HEK293 (cell line): ENCODE results near the gene NUP153.

Experiments used
- CTCF ChIA-PET: fragments of 350-600 bp; formaldehyde crosslinking; extraction: SDS; loops from one replicate; lab custom pipeline; 2021; ENCODE audit warnings: antibody characterized with exemption; lab: Yijun Ruan, JAX
- POLR2A ChIA-PET: fragments of 300-600 bp; formaldehyde crosslinking; extraction: SDS; loops from one replicate; lab custom pipeline; 2020; ENCODE audit warnings: antibody characterized with exemption, inconsistent platforms; lab: Yijun Ruan, JAX
- H3K27ac ChIP-seq: fragments of 200-500 bp; sonication (Bioruptor generic); 2 replicates; pipeline ENCODE4 v1.5.1; 2014; ENCODE audit warnings: low read depth, low read length, control low read depth, inconsistent platforms; ENCODE audit errors: extremely low read depth
- H3K36me3 ChIP-seq, 2 experiments: fragments of 200-500 bp in 1 of 2; sonication (Bioruptor generic) in 1 of 2; 1 replicate in 1 of 2; 2 replicates in 1 of 2; pipeline ENCODE4 v1.5.1; 2014 to 2017; ENCODE audit warnings: inconsistent platforms in 2 of 2, low read length in 2 of 2; ENCODE audit not compliant: control insufficient read depth in 2 of 2, insufficient read depth in 1 of 2
- H3K4me1 ChIP-seq: fragments of 200-500 bp; sonication (Bioruptor generic); 2 replicates; pipeline ENCODE4 v1.5.1; 2014; ENCODE audit warnings: mild to moderate bottlenecking, low read length, inconsistent platforms; ENCODE audit not compliant: control insufficient read depth, insufficient read depth
- H3K4me3 ChIP-seq: 2 replicates; pipeline ENCODE4 v1.5.1; 2011; ENCODE audit warnings: low read depth, mild to moderate bottlenecking, control low read depth, low read length, moderate library complexity
- H3K9me3 ChIP-seq: fragments of 200-500 bp; sonication (Bioruptor generic); 2 replicates; pipeline ENCODE4 v1.5.1; 2014; ENCODE audit warnings: low read depth, low read length, inconsistent platforms; ENCODE audit not compliant: control insufficient read depth, insufficient read depth
- EGR2 ChIP-seq: fragments of 450-650 bp; formaldehyde crosslinking; IDR thresholded peaks from 2 replicates; pipeline ENCODE4 v1.5.1; 2016; ENCODE audit warnings: low read depth, missing biosample characterization, missing genetic modification characterization
- HOXC10 ChIP-seq: sonication (generic); formaldehyde crosslinking; IDR thresholded peaks from 2 replicates; pipeline ENCODE4 v1.8.1; 2023; ENCODE audit warnings: mild to moderate bottlenecking, missing genetic modification reagents
- KLF10 ChIP-seq: fragments of 450-650 bp; IDR thresholded peaks from 2 replicates; pipeline ENCODE4 v1.5.1; 2018; ENCODE audit warnings: missing biosample characterization, mild to moderate bottlenecking, missing genetic modification characterization
- SCRT2 ChIP-seq: fragments of 450-650 bp; formaldehyde crosslinking; IDR thresholded peaks from 2 replicates; pipeline ENCODE4 v1.5.1; 2016; ENCODE audit warnings: missing biosample characterization, missing genetic modification characterization
- SP2 ChIP-seq: fragments of 450-650 bp; formaldehyde crosslinking; IDR thresholded peaks from 2 replicates; pipeline ENCODE4 v1.5.1; 2016; ENCODE audit warnings: missing biosample characterization, missing genetic modification characterization
- ZBTB20 ChIP-seq: fragments of 450-650 bp; formaldehyde crosslinking; IDR thresholded peaks from 2 replicates; pipeline ENCODE4 v1.5.1; 2016; ENCODE audit warnings: missing biosample characterization, missing genetic modification characterization
- ZBTB7A ChIP-seq: fragments of 450-650 bp; formaldehyde crosslinking; IDR thresholded peaks from 2 replicates; pipeline ENCODE4 v1.5.1; 2016; ENCODE audit warnings: low read depth, missing biosample characterization, missing genetic modification characterization
- ZBTB8A ChIP-seq: fragments of 450-650 bp; formaldehyde crosslinking; IDR thresholded peaks from 2 replicates; pipeline ENCODE4 v1.5.1; 2016; ENCODE audit warnings: missing biosample characterization, missing genetic modification characterization
- ZNF112 ChIP-seq: fragments of 450-650 bp; formaldehyde crosslinking; IDR thresholded peaks from 2 replicates; pipeline ENCODE4 v1.5.0; 2017; ENCODE audit warnings: missing biosample characterization, missing genetic modification characterization
- ZNF155 ChIP-seq: fragments of 450-650 bp; formaldehyde crosslinking; IDR thresholded peaks from 2 replicates; pipeline ENCODE4 v1.5.1; 2016; ENCODE audit warnings: missing biosample characterization, missing genetic modification characterization
- ZNF175 ChIP-seq: fragments of 450-650 bp; formaldehyde crosslinking; IDR thresholded peaks from 2 replicates; pipeline ENCODE4 v1.5.1; 2016; ENCODE audit warnings: missing biosample characterization, missing genetic modification characterization
- ZNF2 ChIP-seq: fragments of 450-650 bp; formaldehyde crosslinking; IDR thresholded peaks from 2 replicates; pipeline ENCODE4 v1.5.1; 2016; ENCODE audit warnings: missing biosample characterization, missing genetic modification characterization
- ZNF335 ChIP-seq: fragments of 450-650 bp; formaldehyde crosslinking; conservative IDR thresholded peaks from 2 replicates; pipeline ENCODE4 v1.5.1; 2016; ENCODE audit warnings: missing biosample characterization, missing genetic modification characterization
- ZNF366 ChIP-seq: fragments of 450-650 bp; formaldehyde crosslinking; conservative IDR thresholded peaks from 2 replicates; pipeline ENCODE4 v1.5.1; 2016; ENCODE audit warnings: missing biosample characterization, missing genetic modification characterization
- ZNF394 ChIP-seq: fragments of 450-650 bp; formaldehyde crosslinking; IDR thresholded peaks from 2 replicates; pipeline ENCODE4 v1.5.1; 2016; ENCODE audit warnings: missing biosample characterization, missing genetic modification characterization, mild to moderate bottlenecking, moderate library complexity, borderline replicate concordance
- ZNF560 ChIP-seq: fragments of 450-650 bp; formaldehyde crosslinking; IDR thresholded peaks from 2 replicates; pipeline ENCODE4 v1.5.1; 2017; ENCODE audit warnings: missing biosample characterization, missing genetic modification characterization, borderline replicate concordance
- ZNF76 ChIP-seq: fragments of 450-650 bp; formaldehyde crosslinking; IDR thresholded peaks from 2 replicates; pipeline ENCODE4; 2016; ENCODE audit warnings: low read depth, missing biosample characterization, missing genetic modification characterization, borderline replicate concordance
- ZNF791 ChIP-seq: fragments of 450-650 bp; formaldehyde crosslinking; IDR thresholded peaks from 2 replicates; pipeline ENCODE4 v1.5.1; 2016; ENCODE audit warnings: missing biosample characterization, missing genetic modification characterization
- TF ChIP-seq, protein P1 (sequence below): fragments of 450-650 bp; formaldehyde crosslinking; IDR thresholded peaks from 2 replicates; pipeline ENCODE4 v1.5.1; 2016; ENCODE audit warnings: missing biosample characterization, missing genetic modification characterization
- TF ChIP-seq, protein P2 (sequence below): fragments of 450-650 bp; formaldehyde crosslinking; IDR thresholded peaks from 2 replicates; pipeline ENCODE4 v1.5.1; 2016; ENCODE audit warnings: missing biosample characterization, missing genetic modification characterization
- TF ChIP-seq, protein P3 (sequence below): fragments of 450-650 bp; formaldehyde crosslinking; IDR thresholded peaks from 2 replicates; pipeline ENCODE4 v1.5.1; 2017; ENCODE audit warnings: missing biosample characterization, mild to moderate bottlenecking, missing genetic modification characterization, moderate library complexity
- TF ChIP-seq, protein P4 (sequence below): fragments of 450-650 bp; formaldehyde crosslinking; IDR thresholded peaks from 2 replicates; pipeline ENCODE4 v1.5.1; 2016; ENCODE audit warnings: missing biosample characterization, missing genetic modification characterization
- TF ChIP-seq, protein P5 (sequence below): fragments of 450-650 bp; formaldehyde crosslinking; IDR thresholded peaks from 2 replicates; pipeline ENCODE4 v1.5.1; 2017; ENCODE audit warnings: missing biosample characterization, missing genetic modification characterization
- TF ChIP-seq, protein P6 (sequence below): fragments of 450-650 bp; formaldehyde crosslinking; optimal IDR thresholded peaks from 2 replicates; pipeline ENCODE3; 2016; ENCODE audit warnings: missing biosample characterization, mild to moderate bottlenecking, missing genetic modification characterization

Gene NUP153

DNA sequence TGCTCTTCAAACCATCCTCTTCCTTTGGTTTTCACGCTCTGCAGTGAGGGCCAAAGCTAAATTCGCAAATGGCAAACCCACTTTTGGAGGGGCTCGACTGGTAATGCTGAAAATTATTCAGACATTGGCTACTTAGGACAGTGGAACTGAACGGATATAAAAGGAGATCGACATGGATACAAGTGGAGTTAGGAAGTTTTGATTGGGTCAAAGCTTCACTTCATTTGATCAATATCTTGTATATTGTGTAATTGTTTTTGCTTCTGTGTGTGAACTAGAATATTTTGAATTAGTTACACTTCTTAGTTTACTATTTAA is 105.4 kb downstream of the NUP153 start:
- Histone ChIP-seq H3K4me1 (peaks cover 6% of the 10 kb centered on the region), H3K4me3 (peak overlapping the region; percentile 81), H3K27ac (peak overlapping the region; percentile 66), H3K9me3 (no peaks in the 10 kb centered on the region), H3K36me3 (peaks cover 24 to 36% of the 10 kb centered on the region in 2 experiments)
- CTCF ChIA-PET = interaction anchor here (0.7 to 1.0 kb wide), 3 partner anchors 10 to 919 kb away, joined by 3 to 4 read pairs (median 3); no protein-coding TSS in a partner anchor
- TF ChIP-seq SP2 (tag by site-specific recombination) = peak; percentile 19
- TF ChIP-seq, protein P1, sequence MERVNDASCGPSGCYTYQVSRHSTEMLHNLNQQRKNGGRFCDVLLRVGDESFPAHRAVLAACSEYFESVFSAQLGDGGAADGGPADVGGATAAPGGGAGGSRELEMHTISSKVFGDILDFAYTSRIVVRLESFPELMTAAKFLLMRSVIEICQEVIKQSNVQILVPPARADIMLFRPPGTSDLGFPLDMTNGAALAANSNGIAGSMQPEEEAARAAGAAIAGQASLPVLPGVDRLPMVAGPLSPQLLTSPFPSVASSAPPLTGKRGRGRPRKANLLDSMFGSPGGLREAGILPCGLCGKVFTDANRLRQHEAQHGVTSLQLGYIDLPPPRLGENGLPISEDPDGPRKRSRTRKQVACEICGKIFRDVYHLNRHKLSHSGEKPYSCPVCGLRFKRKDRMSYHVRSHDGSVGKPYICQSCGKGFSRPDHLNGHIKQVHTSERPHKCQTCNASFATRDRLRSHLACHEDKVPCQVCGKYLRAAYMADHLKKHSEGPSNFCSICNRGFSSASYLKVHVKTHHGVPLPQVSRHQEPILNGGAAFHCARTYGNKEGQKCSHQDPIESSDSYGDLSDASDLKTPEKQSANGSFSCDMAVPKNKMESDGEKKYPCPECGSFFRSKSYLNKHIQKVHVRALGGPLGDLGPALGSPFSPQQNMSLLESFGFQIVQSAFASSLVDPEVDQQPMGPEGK (tag by site-specific recombination) = no peak
- TF ChIP-seq ZNF112 (tag by site-specific recombination) = no peak
- TF ChIP-seq, protein P2, sequence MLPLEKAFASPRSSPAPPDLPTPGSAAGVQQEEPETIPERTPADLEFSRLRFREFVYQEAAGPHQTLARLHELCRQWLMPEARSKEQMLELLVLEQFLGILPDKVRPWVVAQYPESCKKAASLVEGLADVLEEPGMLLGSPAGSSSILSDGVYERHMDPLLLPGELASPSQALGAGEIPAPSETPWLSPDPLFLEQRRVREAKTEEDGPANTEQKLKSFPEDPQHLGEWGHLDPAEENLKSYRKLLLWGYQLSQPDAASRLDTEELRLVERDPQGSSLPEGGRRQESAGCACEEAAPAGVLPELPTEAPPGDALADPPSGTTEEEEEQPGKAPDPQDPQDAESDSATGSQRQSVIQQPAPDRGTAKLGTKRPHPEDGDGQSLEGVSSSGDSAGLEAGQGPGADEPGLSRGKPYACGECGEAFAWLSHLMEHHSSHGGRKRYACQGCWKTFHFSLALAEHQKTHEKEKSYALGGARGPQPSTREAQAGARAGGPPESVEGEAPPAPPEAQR (tag by site-specific recombination) = no peak
- TF ChIP-seq KLF10 (tag by site-specific recombination) = 0 out of 2 replicates have a peak, but pooled peaks have one; percentile 13
- no peak for TF ChIP-seq ZNF791 (tag by site-specific recombination)
- TF ChIP-seq ZNF155 = no peak
- no peak for TF ChIP-seq ZNF175
- TF ChIP-seq, protein P3, sequence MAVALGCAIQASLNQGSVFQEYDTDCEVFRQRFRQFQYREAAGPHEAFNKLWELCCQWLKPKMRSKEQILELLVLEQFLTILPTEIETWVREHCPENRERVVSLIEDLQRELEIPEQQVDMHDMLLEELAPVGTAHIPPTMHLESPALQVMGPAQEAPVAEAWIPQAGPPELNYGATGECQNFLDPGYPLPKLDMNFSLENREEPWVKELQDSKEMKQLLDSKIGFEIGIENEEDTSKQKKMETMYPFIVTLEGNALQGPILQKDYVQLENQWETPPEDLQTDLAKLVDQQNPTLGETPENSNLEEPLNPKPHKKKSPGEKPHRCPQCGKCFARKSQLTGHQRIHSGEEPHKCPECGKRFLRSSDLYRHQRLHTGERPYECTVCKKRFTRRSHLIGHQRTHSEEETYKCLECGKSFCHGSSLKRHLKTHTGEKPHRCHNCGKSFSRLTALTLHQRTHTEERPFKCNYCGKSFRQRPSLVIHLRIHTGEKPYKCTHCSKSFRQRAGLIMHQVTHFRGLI (tag by site-specific recombination) = no peak
- no peak for TF ChIP-seq ZNF366 (tag by site-specific recombination)
- POLR2A ChIA-PET = interaction anchor here (0.5 to 2.0 kb wide), 2 partner anchors 202 to 649 kb away, joined by 3 to 6 read pairs; no protein-coding TSS in a partner anchor

DNA sequence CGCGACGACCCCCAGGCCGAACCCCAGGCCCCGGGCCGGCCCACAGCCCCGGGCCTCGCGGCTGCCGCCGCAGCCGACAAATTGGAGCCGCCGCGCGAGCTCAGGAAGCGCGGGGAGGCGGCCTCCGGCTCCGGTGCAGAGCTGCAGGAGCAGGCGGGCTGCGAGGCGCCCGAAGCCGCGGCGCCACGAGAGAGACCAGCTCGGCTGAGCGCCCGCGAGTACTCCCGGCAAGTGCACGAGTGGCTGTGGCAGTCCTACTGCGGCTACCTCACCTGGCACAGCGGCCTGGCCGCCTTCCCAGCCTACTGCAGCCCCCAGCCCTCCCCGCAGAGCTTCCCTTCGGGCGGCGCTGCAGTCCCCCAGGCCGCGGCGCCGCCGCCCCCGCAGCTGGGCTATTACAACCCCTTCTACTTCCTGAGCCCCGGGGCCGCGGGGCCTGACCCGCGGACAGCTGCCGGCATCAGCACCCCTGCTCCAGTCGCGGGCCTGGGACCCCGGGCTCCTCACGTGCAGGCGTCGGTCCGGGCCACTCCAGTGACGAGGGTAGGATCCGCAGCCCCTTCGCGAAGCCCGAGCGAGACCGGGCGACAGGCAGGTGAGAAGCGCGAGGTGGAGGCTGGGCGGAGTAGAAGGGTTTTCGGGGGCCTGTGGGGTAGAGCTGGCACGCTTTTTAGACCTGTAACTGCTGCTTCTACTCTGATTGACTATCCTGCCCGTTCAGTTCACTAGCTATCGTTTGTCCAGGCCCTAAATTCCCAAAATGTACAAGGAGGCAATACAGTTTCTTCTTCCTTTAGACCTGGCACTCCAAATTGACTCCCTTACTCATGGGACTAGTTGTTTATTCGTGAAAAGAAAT is 106.0 kb downstream of the NUP153 start:
- POLR2A ChIA-PET = interaction anchor here (0.6 to 2.0 kb wide), 21 partner anchors 9 to 975 kb away, joined by 3 to 20 read pairs (median 4); partner anchors contain the start of genes CAP2 and NUP153
- CTCF ChIA-PET = interaction anchor here (0.6 to 1.2 kb wide), 6 partner anchors 11 to 920 kb away, joined by 3 to 4 read pairs (median 4); no protein-coding TSS in a partner anchor
- Histone ChIP-seq H3K4me1 (peaks cover 6% of the 10 kb centered on the region), H3K9me3 (no peaks in the 10 kb centered on the region), H3K4me3 (peak overlapping the region; percentile 81), H3K36me3 (peaks cover 19 to 31% of the 10 kb centered on the region in 2 experiments), H3K27ac (peak overlapping the region; percentile 66)
- peak; percentile 90 for TF ChIP-seq ZNF335 (tag by site-specific recombination)
- TF ChIP-seq ZBTB7A (tag by site-specific recombination) = 0 out of 2 replicates have a peak, but pooled peaks have one; percentile 67
- TF ChIP-seq ZNF394 = 0 out of 2 replicates have a peak, but pooled peaks have one; percentile 20
- TF ChIP-seq, protein P4, sequence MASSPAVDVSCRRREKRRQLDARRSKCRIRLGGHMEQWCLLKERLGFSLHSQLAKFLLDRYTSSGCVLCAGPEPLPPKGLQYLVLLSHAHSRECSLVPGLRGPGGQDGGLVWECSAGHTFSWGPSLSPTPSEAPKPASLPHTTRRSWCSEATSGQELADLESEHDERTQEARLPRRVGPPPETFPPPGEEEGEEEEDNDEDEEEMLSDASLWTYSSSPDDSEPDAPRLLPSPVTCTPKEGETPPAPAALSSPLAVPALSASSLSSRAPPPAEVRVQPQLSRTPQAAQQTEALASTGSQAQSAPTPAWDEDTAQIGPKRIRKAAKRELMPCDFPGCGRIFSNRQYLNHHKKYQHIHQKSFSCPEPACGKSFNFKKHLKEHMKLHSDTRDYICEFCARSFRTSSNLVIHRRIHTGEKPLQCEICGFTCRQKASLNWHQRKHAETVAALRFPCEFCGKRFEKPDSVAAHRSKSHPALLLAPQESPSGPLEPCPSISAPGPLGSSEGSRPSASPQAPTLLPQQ (tag by site-specific recombination) = no peak
- TF ChIP-seq SCRT2 = peak; percentile 26; the same call in 1 of the 2 replicates
- TF ChIP-seq, protein P5, sequence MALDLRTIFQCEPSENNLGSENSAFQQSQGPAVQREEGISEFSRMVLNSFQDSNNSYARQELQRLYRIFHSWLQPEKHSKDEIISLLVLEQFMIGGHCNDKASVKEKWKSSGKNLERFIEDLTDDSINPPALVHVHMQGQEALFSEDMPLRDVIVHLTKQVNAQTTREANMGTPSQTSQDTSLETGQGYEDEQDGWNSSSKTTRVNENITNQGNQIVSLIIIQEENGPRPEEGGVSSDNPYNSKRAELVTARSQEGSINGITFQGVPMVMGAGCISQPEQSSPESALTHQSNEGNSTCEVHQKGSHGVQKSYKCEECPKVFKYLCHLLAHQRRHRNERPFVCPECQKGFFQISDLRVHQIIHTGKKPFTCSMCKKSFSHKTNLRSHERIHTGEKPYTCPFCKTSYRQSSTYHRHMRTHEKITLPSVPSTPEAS = no peak
- peak; percentile 61; the same call in 1 of the 2 replicates for TF ChIP-seq ZNF76 (tag by site-specific recombination)
- 0 out of 2 replicates have a peak, but pooled peaks have one; percentile 22 for TF ChIP-seq HOXC10
- TF ChIP-seq ZNF560 (tag by site-specific recombination) = no peak
- TF ChIP-seq ZNF2 = peak; percentile 51
- TF ChIP-seq ZBTB8A = peak; percentile 51
- TF ChIP-seq ZBTB20 (tag by site-specific recombination) = peak; percentile 88
- TF ChIP-seq, protein P6, sequence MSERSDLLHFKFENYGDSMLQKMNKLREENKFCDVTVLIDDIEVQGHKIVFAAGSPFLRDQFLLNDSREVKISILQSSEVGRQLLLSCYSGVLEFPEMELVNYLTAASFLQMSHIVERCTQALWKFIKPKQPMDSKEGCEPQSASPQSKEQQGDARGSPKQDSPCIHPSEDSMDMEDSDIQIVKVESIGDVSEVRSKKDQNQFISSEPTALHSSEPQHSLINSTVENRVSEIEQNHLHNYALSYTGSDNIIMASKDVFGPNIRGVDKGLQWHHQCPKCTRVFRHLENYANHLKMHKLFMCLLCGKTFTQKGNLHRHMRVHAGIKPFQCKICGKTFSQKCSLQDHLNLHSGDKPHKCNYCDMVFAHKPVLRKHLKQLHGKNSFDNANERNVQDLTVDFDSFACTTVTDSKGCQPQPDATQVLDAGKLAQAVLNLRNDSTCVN (tag by site-specific recombination) = peak; percentile 77
- peak; percentile 43; the same call in 1 of the 2 replicates for TF ChIP-seq EGR2 (tag by site-specific recombination)
